ENCODE data around the gene PPP2R2B.

Gene PPP2R2B

DNA sequence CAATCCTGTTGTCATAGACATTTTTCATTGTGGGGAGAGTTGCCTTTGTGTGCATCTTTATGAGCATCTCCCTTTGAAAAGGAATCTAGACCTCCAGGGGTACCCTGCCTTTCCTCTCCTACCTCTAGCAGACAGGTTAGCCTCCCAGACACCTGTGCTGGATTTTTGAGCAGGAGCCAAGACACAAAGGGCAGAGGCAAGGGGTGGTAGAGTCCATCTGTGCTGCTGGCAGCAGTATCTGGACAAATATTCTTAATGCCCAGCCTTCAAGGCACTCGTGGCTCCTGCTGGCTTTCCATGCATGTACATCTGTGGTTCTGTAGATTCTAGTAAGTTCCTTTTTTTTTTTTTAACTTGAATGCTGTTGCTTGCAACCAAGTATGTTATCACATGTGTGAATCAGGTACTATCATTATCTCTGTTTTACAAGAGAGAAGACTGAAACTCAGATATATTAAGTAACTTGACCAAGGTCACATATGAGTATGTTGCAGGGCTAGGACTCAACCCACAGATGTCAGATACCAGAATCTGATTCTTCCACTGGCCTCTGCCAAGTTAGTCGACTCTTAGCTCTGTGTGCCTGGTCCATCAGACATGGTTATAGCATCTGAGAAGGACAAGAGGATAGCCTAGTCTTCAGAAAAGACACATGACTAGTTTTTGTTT is 329.6 kb downstream of the PPP2R2B start:
- no peak for DNase-seq (ENCODE audit: low spot score)

DNA sequence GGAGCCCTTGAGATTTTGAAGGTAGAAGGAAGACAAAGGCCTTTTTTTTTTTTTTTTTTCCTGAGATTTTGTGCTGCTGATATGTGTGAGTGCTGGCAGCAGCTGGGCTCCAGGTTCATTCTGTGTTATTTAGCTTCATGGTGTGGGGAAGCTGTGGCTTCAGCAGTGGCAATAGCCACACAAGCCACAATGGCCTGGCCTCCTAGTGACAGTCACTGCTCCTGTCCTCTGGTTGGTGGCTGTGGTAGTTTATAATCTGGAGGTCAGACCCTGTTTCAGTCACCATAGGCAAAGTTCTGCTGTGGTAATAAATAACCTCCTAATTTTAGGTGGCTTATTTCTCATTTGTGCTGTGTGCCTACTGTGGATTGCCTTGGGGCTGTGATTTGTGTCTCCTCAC is 334.3 kb downstream of the PPP2R2B start:
- DNase-seq (ENCODE audit: low spot score): no peak

DNA sequence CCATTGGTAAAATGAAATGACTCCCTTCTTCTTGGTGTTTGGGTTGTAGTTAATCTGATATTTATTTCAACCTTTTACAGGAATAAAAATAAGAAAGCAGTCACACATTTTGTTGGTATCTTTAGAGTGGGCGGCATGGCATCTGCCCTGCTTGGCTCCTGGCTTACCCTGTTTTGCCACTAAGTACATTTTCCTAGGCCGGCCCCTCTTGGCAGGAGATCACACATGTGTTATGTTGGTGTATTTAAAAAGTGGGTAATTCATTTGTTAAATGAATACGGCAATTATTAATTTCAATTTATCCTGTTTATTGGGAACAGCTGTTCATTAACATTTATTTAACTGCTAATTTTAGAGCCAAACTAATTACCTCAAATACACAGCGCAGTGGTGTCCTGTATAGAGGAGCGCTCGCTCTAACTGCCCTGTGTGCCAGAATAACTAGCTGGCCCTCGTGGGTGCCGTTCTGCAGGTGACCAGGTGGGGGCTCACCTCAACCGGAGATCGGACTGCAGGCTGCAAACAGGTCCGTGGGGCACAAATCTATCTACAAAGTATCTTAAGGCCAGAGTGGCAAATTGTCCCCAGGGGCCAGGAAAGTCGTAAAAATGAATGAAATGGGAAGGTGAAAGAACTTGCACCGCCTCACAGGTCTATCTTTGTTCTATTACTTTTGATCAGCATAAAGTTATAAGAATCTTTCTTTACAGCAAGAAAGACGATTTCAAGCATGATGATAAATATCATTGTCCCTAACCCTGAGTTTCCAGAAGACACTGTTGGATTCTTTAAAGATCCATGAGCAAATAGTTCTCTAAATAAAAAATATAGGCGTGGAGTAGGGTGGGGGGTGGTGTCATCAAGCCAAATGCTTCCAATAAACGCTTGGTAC is 336.4 kb downstream of the PPP2R2B start:
- peak; percentile 75 for DNase-seq (ENCODE audit: low spot score)

DNA sequence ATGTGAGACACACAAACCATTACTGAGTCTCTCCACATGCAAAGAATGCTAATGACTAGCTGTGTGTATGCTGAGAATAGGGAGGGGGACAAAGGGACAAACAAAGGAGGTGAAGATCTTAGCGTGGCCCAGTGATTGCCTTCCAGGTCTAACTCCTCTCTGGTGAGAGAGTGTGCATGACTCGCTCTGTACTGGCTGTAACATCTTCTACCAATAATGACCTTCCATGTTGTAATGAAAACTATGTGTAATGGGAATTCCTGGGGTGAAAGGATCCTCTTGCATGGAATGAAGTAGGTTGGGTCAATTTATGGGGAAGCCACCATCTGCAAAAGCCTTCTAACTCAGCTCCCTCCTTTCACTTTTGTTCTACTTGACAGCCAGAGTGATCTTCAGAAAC is 338.1 kb downstream of the PPP2R2B start:
- no peak for DNase-seq (ENCODE audit: low spot score)

GRCh38 chr5:146539973-146540372 is 338.6 kb downstream of the PPP2R2B start:
- peak; percentile 29 for DNase-seq (ENCODE audit: low spot score)

GRCh38 chr5:146538432-146538831 is 340.1 kb downstream of the PPP2R2B start:
- DNase-seq (ENCODE audit: low spot score): no peak

GRCh38 chr5:146533882-146534281 is 344.7 kb downstream of the PPP2R2B start:
- no peak for DNase-seq (ENCODE audit: low spot score)

GRCh38 chr5:146533260-146533857 is 345.2 kb downstream of the PPP2R2B start:
- peak; percentile 72 for DNase-seq (ENCODE audit: low spot score)
